HG03060 (cell line): Measurements from ENCODE around the gene HHIPL1.
"Not testable (repeated sequence)": the region's sequence is repeated elsewhere in the genome, so short reads cannot be mapped to it uniquely, and the experiment has no call there.

Experiments used
- ATAC-seq: cut with Tn5 transposase; IDR thresholded peaks from one replicate; pipeline ENCODE4 v1.9.1; 2021; ENCODE audit warnings: low read depth, moderate number of reproducible peaks; ENCODE audit not compliant: unreplicated experiment

The HHIPL1 gene

DNA sequence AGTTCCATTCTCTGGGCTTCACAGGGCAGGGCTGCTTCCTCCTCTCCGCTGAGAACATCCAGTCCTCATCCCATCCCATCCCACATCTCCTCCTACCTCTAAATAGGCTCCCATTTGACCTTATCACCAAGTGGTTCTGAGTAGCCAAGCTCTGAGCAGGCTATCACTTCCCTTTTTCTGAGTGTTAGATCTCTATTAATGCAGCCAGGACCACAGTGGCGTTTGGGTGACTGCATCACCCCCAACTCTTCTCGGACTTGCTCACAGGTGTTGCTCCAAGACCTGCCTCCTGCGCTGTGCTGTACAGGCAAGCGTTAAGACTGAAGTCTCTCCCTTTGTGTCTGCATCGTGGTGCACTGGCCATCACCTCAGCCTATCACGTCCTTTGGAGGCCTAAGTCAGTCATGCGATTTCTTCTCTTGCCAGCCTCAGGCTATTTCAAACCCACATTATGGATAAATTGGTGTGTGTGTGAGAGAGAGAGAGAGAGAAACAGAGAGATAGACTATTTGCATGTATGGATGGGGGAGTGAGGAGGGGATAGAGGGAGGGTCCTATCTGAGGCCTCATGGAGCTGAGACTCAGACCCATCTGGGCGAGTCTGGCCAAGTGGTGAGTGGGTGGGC lies 12.4 kb upstream of the HHIPL1 start:
- no peak for ATAC-seq

DNA sequence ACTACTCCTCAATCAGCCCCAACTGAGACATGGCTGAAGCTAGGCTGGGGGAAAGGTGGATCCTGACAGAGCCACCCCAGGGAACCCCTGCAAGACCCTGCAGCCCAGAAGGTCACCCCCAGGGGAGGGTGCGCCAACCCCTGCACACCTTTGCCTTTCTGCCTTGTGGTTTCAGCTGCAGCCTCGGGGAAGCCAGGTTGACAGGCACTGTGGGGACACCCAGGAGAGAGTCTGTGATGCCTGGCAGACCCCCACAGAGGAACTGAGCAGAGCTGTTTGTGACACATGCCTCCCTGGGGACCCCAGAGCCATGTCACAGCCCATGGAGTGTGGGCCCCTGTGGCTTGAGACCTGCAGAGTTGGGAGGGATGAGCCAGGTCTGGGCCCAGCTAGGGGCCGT lies 11.8 kb upstream of the HHIPL1 start:
- no peak for ATAC-seq

DNA sequence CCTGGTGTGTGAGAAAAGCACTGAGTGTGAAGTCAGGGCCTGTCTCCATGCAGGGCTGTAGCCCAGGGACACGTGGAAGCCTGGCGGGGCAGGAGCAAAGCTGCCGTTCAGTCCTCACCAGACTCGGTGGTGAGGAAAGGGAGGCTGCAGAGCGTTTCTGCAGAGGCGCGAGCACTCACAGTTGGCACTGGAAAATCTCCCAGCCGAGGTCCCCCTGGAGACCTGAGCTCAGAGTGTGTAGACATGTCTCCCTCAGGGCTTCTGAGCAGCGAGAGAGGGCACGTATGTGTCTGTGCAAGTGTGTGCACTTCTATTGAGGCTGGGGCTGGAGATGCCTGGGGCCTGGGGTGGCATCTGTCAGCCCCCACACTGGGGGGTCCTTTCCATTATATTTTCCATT lies 11.0 kb upstream of the HHIPL1 start:
- ATAC-seq: no peak

DNA sequence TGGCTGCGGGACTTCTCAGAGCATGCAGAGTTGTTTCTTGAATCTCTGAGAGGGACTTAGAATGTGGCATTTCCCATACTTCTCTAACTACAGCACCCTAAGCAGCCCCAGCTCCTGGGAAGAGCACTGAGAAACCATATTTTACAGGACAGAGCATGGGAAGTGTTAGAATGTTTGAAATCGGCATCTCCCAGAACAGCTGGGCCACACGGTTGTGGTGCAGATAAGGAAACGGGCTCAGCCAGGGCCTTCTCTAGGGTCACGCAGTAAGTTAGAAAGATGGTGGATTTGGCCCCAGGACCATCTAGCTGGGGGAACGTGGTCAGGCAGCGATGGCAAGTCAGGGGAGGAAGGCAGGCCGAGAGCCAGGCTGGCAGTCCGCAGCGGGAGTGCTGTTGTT lies 10.5 kb upstream of the HHIPL1 start:
- no peak for ATAC-seq

DNA sequence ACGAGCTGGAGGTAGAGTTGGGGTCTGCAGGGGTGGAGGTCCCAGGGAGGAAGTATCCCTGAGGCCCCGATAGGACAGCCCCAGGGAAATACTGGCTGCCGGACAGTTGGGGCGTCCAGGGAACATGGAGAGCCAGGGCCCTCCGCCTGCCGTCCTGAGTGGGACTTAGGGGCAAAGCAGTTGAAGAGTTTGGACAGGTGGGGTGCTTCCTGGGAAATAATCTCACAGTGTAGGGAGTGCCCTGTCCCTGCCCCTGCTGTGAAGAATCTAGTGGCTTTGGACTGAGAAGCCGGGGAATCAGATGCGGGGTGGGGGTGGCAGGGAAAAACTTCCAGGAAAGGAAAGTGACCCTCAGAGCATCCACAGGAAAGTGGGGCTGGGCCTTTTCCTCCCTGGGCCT lies 9.8 kb upstream of the HHIPL1 start:
- no peak for ATAC-seq

DNA sequence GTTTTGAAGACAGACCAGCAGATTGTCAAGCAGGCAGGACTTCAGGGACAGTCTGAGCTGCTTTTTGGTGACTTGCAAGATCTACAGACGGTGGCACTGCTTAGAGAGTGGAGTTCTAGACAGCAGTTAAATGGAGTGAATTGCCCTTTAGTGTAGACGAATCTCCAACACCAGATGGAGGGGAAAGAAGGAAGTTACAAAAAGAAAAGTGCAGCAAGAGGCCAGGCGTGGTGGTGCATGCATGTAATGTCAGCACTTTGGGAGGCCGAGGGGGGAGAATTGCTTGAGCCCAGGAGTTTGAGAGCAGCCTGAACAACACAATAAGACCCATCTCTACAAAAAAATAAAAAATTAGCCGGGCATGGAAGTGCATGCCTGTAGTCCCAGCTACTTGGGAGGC lies 8.4 kb upstream of the HHIPL1 start:
- no peak for ATAC-seq

DNA sequence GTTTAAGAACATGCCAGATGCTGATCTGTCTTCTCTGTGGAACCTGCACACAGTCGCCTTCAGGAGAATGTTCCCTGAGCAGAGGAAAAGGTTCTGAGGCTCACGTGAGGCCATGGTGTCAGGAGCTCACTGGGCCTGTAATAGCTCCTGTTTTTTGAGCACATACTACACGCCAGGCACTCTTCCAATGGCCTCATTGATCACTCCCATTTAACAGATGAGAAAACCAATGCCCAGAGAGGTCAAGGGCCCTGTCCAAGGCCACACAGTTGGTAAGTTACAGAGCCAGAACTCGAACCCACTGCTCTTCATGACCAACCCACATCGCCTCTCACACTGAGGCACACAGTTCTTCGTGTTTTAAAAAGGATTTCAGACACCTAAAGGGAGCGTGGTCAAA lies 7.3 kb upstream of the HHIPL1 start:
- no peak for ATAC-seq

DNA sequence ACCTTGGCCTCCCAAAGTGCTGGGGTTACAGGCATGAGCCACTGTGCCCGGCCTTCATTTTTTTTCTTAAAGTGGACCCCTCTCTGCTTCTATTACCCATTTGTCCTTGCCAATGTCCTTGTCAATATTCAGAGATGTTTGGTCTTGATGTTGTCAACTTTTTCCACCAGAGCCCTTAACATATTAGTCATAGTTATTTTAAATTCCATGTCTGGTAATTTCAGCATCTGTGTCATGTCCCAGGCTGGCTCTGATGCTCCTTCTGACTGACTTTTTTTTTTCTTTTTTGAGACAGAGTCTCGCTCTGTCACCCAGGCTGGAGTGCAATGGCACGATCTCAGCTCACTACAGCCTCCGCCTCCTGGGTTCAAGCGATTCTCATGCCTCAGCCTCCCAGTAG lies 2.2 kb upstream of the HHIPL1 start:
- not testable (repeated sequence) for ATAC-seq

DNA sequence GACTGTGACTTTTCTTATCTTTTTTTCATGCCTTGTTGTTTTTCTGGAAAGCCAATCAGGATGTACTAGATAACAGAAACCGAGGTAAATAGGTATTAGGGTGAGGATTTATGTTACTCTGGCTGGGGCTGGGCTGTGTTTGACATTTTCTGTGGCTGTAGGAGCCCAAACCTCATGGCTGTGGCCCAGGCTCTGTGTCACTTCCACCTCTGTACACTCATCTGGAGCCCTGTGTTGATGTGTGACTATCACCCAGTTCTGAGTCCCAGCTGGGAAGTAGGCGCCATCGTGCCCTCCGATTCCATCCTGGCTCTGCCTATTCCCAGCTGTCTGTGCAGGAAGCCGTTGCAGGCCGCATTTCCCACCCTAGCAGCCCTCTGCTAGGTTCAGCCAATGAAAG lies 1.6 kb upstream of the HHIPL1 start:
- ATAC-seq: no peak

DNA sequence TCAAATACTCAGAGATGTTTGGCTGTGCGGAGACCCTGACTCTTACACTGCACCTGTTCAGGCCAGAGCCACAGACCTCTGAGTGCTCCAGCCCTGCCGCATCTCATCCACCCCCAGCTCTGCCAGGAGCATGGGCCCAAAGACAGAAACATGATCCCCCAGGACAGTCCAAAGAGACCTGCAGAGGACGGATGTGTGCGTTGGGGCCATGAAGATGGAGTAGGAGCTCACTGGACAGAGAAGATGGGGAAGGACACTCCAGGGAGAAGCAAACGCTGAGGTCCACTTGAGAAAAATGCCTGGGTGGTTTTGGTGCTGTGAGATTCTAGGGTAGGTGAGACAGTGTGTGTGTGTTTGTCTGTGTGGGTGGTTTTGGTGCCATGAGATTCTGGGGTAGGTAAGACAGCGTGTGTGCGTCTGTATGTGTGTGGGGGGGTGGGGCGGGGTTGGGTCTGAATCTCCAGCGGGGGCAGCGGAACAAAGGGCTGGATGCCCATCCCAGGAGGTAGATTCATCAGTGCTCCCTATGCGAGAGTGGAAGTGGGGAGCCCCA lies 818 bp upstream of the HHIPL1 start:
- no peak for ATAC-seq

DNA sequence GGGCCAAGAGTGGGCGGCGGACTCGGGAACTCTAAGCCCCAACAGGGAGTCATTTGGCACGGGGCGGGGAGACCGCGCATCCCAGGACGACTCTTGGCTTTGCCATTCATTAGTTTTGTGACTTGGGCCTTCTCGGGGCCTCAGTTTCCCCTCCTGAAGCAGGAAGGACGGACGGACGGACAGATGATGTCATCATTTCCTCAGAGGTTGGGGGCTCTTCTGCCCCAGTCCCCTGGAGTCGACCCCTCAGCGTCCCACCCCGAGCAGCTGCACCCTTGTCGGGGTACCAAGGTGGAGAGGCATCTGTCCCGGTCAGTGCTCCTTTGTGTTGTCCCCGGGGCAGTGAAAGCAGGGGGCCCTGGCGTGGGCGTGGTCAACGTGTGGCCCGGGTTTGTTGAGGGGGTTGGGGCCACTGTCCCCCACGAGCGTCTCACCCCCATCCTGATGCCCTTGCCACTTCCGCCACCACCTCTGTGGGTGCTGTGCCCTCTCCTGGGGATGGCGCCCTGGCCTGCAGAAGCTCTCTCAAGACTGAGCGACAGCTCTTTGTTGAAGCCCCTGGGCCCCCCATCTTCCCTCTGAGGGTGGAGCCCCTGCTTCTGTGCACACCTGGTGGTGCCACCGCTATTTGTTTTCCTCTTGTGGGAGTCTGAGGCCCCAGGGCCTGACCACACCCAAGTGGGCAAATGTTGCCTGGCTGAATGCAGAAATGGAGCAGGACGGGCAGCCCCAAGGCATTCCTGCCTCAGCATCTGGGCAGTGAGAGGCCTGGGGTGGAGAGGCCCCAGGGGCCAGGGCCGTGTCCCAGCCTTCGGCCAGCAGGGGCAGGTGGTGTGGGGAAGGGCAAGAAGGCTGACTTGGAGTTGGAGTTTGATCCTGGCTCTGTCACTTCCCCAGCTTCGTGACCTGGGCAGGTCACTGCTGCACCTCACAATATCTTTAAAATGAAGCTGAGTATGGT lies 896 bp downstream of the HHIPL1 start:
- ATAC-seq: no peak

DNA sequence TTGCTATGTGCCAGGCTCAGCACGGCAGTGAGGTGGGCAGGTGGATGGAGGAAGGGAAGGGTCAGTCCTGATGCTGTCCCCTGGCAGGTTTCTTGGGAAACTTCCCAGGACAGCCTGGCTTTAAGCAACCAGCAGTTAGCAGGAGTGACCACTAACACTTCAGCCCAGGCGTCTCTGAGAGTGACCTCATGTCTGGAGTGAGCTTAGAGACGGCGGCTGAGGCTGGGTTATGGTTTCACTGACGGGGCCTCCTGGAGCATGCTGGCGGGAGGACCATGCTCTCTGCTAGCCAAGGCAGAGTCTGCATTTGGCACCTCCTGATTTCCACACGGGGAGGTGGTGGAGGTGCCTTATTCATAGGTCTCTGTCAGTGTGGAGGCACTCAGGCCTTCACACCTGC lies 2.5 kb downstream of the HHIPL1 start:
- no peak for ATAC-seq

DNA sequence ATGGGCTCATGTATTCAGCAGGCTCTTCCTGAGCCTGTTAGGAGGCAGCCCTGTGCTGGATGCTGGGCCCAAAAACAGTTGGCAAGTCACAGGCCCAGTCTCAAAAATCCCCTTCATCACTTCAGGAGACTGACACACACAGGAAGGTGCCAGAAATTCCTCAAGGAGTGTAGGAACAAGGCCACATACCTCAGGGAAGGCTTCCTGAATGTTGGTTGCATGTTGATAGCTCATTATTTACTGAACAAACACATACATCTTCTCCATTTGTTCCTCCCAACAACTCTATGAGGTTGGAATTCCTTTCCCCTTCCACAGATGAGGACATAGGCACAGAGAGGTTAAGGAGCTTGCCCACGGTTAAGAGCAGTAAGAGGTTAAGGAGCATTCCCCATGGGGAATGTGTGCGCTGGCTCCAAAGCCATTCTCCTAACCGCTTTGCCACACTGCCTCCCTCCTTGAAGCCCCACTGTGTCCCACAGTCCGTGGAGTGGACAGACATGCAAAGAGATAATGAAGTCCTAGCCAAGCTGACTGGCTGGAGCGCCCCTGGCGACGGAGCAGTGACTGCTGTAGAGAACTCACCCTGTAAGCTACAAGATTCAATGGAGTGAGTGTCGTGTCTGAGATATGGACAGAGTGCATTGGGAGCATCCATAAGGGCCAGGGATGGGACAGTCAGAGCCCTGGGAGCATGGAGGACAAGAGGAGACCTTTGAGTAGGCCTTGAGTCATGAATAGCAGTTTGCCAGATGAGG lies 3.3 kb downstream of the HHIPL1 start:
- ATAC-seq: no peak

DNA sequence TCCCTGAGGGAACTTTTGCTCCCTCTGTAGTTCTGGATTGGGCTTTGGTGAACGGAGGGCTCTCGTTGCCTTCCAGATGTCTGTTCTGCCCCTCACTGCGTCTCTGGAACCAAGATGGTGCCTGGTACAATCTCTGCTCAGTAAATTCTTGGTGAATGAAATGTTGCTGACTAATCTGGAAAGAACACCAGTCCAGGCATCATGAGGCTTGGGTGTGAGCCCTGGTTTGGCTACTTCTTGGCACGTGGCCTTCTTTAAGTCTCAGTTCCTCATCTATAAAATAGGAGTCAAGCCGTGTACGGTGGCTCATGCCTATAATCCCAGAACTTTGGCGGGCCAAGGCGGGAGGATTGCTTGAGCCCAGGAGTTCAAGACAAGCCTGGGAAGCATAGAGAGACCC lies 4.3 kb downstream of the HHIPL1 start:
- no peak for ATAC-seq

DNA sequence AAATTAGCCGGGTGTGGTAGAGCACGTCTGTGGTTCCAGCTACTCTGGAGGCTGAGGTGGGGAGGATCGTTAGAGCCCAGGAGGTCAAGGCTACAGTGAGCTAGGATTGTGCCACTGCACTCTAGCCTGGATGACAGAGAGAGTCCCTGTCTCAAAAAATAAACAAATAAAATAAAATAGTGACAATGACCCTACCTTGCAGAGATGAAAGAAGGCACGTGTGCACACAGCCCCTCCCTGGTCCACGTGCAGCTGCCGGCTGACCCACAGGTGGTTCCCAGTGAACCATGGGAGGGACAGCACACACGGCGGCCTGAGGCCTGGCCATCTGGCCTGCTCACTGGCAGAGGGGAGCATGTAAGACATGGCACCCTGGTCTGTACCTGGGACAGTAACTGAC lies 4.7 kb downstream of the HHIPL1 start:
- ATAC-seq: no peak

DNA sequence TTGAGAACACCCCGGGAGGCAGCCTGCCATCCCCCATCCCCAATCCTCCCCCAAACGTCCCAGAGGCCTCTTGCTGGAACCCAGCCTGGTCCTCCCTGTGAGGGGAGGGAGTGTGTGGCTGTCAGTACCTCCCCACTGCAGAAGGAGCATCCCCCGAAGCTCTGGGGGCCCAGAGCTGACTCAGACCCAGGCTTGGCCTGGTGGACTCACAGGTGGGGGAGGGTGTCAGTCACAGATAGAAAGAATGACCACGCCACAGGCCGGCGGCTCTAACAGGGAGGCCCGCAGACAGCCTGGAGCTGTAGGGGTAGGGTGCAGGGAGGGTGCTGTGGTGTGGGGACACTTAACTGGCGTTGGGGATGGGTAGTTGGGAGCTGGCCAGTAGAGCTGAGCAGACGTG lies 5.3 kb downstream of the HHIPL1 start:
- no peak for ATAC-seq

DNA sequence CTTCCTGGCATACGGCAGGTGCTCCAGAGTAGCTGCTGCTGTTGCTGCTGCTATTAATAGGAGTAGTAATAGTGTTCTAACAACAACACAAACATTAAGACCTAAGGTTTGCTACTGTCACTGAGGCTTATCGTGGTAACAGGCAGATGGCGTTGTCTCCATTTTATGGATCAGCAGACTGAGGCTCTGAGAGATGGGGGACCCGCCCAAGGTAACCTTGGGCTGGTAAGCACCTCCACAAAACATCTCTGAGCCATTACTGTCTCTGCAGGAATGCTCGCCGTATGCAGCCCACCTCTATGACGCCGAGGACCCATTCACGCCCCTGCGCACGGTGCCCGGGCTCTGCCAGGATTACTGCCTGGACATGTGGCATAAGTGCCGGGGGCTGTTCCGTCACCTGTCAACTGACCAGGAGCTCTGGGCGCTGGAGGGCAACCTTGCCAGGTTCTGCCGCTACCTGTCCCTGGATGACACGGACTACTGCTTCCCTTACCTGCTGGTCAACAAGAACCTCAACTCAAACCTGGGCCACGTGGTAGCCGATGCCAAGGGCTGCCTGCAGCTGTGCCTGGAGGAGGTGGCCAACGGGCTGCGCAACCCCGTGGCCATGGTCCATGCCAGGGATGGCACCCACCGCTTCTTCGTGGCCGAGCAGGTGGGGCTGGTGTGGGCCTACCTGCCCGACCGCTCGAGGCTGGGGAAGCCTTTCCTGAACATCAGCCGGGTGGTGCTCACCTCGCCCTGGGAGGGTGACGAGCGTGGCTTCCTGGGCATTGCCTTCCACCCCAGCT lies 7.2 kb downstream of the HHIPL1 start:
- ATAC-seq: no peak

DNA sequence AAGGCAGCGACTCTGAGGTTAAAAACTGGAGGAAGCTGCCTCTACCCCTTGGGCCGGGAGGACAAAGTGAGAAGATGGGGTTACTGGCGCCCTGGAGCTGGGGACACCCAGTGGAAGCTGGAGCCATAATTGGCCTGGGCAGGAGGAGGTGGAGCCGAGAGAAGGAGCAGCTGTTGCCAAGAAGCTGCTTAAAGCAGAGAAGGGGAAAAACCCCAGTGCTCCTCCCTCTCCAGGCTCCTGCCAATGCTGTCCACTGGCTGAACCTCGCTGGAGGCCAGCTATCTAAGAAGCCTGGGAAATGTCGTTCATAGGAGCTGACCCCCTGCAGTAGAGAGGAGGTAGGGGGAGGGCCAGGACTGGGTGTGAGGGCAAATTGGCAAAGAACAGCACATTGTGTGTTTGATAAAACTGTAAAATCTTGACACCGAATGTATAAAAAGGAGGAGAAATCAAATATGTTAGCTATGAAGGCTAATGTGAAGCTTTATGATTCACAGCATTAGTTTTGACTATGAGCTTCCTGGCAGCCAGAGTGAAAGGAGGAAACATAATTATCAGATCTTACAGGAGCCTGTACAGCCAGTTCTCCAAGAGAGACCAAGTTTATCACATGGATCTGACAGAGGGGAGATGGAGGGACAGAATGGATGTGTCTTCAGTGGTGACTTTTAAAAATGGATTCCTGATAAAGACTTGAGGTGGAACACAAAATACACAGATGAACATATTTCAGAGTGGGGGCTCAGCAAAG lies 9.5 kb downstream of the HHIPL1 start:
- ATAC-seq: no peak

DNA sequence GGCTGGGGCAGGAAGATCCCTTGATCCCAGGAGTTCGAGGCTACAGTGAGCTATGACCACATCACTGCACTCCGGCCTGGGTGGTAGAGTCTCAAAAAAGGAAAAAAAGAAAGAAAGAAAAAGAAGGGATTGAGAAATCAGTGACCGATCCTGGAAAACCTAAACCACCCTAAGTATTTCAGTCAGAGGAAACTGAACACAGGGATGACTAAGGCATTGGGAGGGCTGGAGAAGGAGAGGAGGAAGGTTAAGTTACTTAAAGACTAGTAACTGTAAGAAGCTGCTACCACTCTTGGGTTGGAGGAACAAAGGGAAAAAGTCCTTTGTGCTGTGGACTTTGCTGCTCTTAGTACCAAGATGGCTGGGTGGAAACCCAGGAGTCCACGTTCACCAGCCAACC lies 10.6 kb downstream of the HHIPL1 start:
- no peak for ATAC-seq

DNA sequence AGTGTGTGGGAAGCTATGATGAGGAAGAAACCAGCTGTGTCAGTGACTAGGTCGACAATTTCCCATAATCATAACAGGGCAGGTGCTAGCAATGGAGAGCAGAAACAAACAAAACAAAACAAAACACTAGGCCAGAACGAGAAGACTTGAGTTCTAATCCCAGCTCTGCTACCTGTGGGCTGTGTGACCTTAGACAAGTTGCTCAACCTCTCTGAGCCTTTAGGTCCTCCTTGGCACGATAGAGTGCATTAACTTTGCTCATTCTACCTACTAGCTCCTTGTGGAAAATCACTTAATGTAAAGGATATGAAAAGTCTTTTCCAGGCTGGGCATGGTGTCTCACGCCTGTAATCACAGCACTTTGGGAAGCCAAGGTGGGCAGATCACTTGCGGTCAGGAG lies 11.2 kb downstream of the HHIPL1 start:
- no peak for ATAC-seq
